ENCODE data around the gene SMAD3.

Gene SMAD3

GRCh38 chr15:67051088-67052045 is 14.0 kb upstream of the SMAD3 start:
- TF ChIP-seq ZNF558 (tag by site-specific recombination; IDR thresholded peaks at IDR 0.05) (no peak), ZNF10 (tag by site-specific recombination; IDR thresholded peaks at IDR 0.05) (no peak), ZNF664 (tag by site-specific recombination; IDR thresholded peaks at IDR 0.05) (0 out of 2 replicates have a peak, but pooled peaks have one; percentile 41)
- Histone ChIP-seq H3K27ac (ENCODE audit: extremely low read depth, low read depth, low read length) (no peak overlapping the region), H3K4me3 (ENCODE audit: low read depth, low read length) (no peak overlapping the region), H3K36me3 (ENCODE audit: control insufficient read depth in 2 of 2, insufficient read depth in 1 of 2, low read length in 2 of 2) (no peaks in the 10 kb centered on the region), H3K9me3 (ENCODE audit: control insufficient read depth, insufficient read depth, low read depth, low read length) (no peaks in the 10 kb centered on the region), H3K4me1 (ENCODE audit: control insufficient read depth, insufficient read depth, low read length) (peaks cover 23% of the 10 kb centered on the region)
- POLR2A ChIA-PET, result interaction anchor here (1.2 kb wide), 1 partner anchor 15 kb away, joined by 3 read pairs; the partner anchor contains the start of gene SMAD3
- CTCF ChIA-PET, result no interaction called here

- POLR2A ChIA-PET, result no interaction called here
- Histone ChIP-seq H3K9me3 (ENCODE audit: control insufficient read depth, insufficient read depth, low read depth, low read length) (no peaks in the 10 kb centered on the region), H3K4me1 (ENCODE audit: control insufficient read depth, insufficient read depth, low read length) (peaks cover 10% of the 10 kb centered on the region), H3K27ac (ENCODE audit: extremely low read depth, low read depth, low read length) (no peak overlapping the region), H3K36me3 (ENCODE audit: control insufficient read depth in 2 of 2, insufficient read depth in 1 of 2, low read length in 2 of 2) (no peaks in the 10 kb centered on the region), H3K4me3 (ENCODE audit: low read depth, low read length) (no peak overlapping the region)
- CTCF ChIA-PET, result no interaction called here
- TF ChIP-seq ZNF280D (tag by site-specific recombination; IDR thresholded peaks at IDR 0.05) (no peak), SALL2 (tag by site-specific recombination; IDR thresholded peaks at IDR 0.05; ENCODE audit: borderline replicate concordance) (no peak), ZNF266 (tag by site-specific recombination; IDR thresholded peaks at IDR 0.05; ENCODE audit: low read depth) (no peak), KLF8 (tag by site-specific recombination; IDR thresholded peaks at IDR 0.05) (no peak)
Observed at GRCh38 chr15:67054676-67055075, 10.7 kb upstream of the SMAD3 start.

GRCh38 chr15:67059127-67059553 is 6.3 kb upstream of the SMAD3 start:
- POLR2A ChIA-PET, result no interaction called here
- no peak overlapping the region for H3K27ac ChIP-seq (ENCODE audit: extremely low read depth, low read depth, low read length)

GRCh38 chr15:67061811-67062368 is 3.5 kb upstream of the SMAD3 start:
- H3K4me3 ChIP-seq (ENCODE audit: low read depth, low read length), result no peak overlapping the region
- H3K4me1 ChIP-seq (ENCODE audit: control insufficient read depth, insufficient read depth, low read length), result peaks cover 6% of the 10 kb centered on the region
- POLR2A ChIA-PET, result interaction anchor here (1.0 kb wide), 1 partner anchor 13 kb away, joined by 4 read pairs; no protein-coding TSS in a partner anchor
- CTCF ChIA-PET, result interaction anchor here (0.6 to 1.7 kb wide), 2 partner anchors 19 to 62 kb away, joined by 3 to 4 read pairs; no protein-coding TSS in a partner anchor
- H3K9me3 ChIP-seq (ENCODE audit: control insufficient read depth, insufficient read depth, low read depth, low read length), result no peaks in the 10 kb centered on the region
- no peaks in the 10 kb centered on the region for H3K36me3 ChIP-seq (ENCODE audit: control insufficient read depth in 2 of 2, insufficient read depth in 1 of 2, low read length in 2 of 2)
- no peak for TF ChIP-seq ZNF600 (tag by site-specific recombination; IDR thresholded peaks at IDR 0.05)
- TF ChIP-seq ZNF341 (tag by site-specific recombination; IDR thresholded peaks at IDR 0.05; ENCODE audit: low read depth), result no peak
- H3K27ac ChIP-seq (ENCODE audit: extremely low read depth, low read depth, low read length), result no peak overlapping the region

More at GRCh38 chr15:67059127-67059553, 6.3 kb upstream of the SMAD3 start:
- TF ChIP-seq ZNF19 (tag by site-specific recombination; IDR thresholded peaks at IDR 0.05; ENCODE audit: low read depth) (no peak), ZFHX2 (tag by site-specific recombination; conservative IDR thresholded peaks at IDR 0.05) (0 out of 2 replicates have a peak, but pooled peaks have one; percentile 25)
- Histone ChIP-seq H3K36me3 (ENCODE audit: control insufficient read depth in 2 of 2, insufficient read depth in 1 of 2, low read length in 2 of 2) (no peaks in the 10 kb centered on the region), H3K4me3 (ENCODE audit: low read depth, low read length) (no peak overlapping the region), H3K4me1 (ENCODE audit: control insufficient read depth, insufficient read depth, low read length) (no peaks in the 10 kb centered on the region), H3K9me3 (ENCODE audit: control insufficient read depth, insufficient read depth, low read depth, low read length) (no peaks in the 10 kb centered on the region)
- CTCF ChIA-PET, result interaction anchor here (0.5 to 1.5 kb wide), 2 partner anchors 113 to 129 kb away, joined by 3 to 4 read pairs; no protein-coding TSS in a partner anchor
